ENCODE results near the gene NDUFA9.

NDUFA9 gene

DNA sequence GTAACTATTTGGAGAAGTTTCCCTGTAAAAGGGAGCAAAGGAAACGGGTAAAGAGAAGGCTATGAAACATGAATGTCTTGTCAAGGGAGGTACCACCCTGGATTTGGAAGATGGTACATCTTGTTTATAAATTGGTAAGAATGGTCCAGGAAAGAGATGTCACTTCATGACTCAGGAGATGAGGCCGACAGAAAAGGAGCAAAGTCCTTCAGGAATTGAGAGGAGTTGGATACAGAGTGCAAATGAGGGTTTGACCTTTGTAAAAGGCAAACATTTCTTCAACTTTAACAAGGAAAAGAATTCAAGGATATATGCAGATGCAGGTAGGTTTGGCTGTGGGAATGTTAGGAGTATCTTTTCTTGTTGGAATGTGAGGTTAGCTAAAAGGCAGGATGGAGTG, 30.8 kb downstream of the NDUFA9 start:
- no peak for DNase-seq (ENCODE audit: low read depth)
- no peak for TF ChIP-seq CTCF (IDR thresholded peaks at IDR 0.05; ENCODE audit: control insufficient read depth, insufficient read depth, low read depth, low read length, missing control alignments)
- H3K4me3 ChIP-seq (ENCODE audit: control insufficient read depth, low read depth, low read length) = no peak overlapping the region

- no peak for TF ChIP-seq CTCF (IDR thresholded peaks at IDR 0.05; ENCODE audit: control insufficient read depth, insufficient read depth, low read depth, low read length, missing control alignments)
Observed at GRCh38 chr12:4681732-4682131, 32.8 kb downstream of the NDUFA9 start.

DNA sequence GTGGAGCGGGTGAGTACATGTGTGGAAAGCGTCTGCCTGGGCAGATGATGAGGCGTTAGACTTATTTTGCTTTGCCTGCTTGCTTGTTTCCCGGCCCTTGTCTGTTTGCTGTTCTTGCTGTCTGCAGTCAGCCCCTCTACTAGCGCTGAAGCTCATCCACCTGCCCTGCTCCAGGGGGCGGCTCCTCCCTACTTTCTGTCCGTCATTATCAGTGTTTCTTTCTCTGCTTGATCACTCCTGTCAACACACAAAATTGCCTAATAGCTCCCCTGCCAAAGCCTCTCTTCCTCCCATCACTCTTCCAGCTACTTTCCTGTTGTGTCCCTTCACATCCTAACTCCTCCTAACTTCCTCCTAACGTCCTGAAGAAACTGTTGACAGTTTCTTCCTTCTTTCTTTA, 36.4 kb downstream of the NDUFA9 start:
- no peak overlapping the region for H3K4me3 ChIP-seq (ENCODE audit: control insufficient read depth, low read depth, low read length)
- DNase-seq (ENCODE audit: low read depth) = no peak
- TF ChIP-seq CTCF (IDR thresholded peaks at IDR 0.05; ENCODE audit: control insufficient read depth, insufficient read depth, low read depth, low read length, missing control alignments) = no peak

More at GRCh38 chr12:4681732-4682131, 32.8 kb downstream of the NDUFA9 start:
- no peak overlapping the region for H3K4me3 ChIP-seq (ENCODE audit: control insufficient read depth, low read depth, low read length)
- no peak for DNase-seq (ENCODE audit: low read depth)

GRCh38 chr12:4690760-4691159, 41.8 kb downstream of the NDUFA9 start:
- no peak for DNase-seq (ENCODE audit: low read depth)
- no peak for TF ChIP-seq CTCF (IDR thresholded peaks at IDR 0.05; ENCODE audit: control insufficient read depth, insufficient read depth, low read depth, low read length, missing control alignments)
- H3K4me3 ChIP-seq (ENCODE audit: control insufficient read depth, low read depth, low read length) = no peak overlapping the region
